Mucosa of descending colon (tissue), 3 donors: ENCODE results near the gene RPH3AL. TPM values are rescaled to one million over a fixed set of nuclear protein-coding genes. Genes with fewer than 3 reads are reported as not detected.
A peak's percentile ranks its signal among the peaks of the same experiment; 100 is the strongest.
"Not testable (repeated sequence)": the region's sequence is repeated elsewhere in the genome, so short reads cannot be mapped to it uniquely, and the experiment has no call there.

ENCODE experiments used
- ATAC-seq: fragments of 200-7000 bp; cut with Tn5 transposase; one replicate; pipeline ENCODE4 v1.9.1; 2020; ENCODE audit warnings: mild to moderate bottlenecking, moderate library complexity
- DNase-seq, 3 donors: peaks; one replicate each; pipeline ENCODE4 v3.0.0-alpha.2; 2020
- H3K36me3 ChIP-seq: fragments of 200-600 bp; one replicate; pipeline ENCODE4 v1.8.0; 2021; ENCODE audit warnings: low read depth, mild to moderate bottlenecking
- H3K4me1 ChIP-seq: fragments of 200-600 bp; one replicate; pipeline ENCODE4 v1.8.0; 2021; ENCODE audit warnings: low read depth, mild to moderate bottlenecking
- H3K4me3 ChIP-seq: fragments of 200-600 bp; one replicate; pipeline ENCODE4 v1.8.0; 2021; ENCODE audit warnings: mild to moderate bottlenecking
- H3K9me3 ChIP-seq: fragments of 200-600 bp; one replicate; pipeline ENCODE4 v1.8.0; 2021; ENCODE audit warnings: mild to moderate bottlenecking
- CTCF ChIP-seq: fragments of 200-600 bp; IDR thresholded peaks from one replicate; pipeline ENCODE4 v1.8.0; 2022; ENCODE audit warnings: antibody characterized with exemption, mild to moderate bottlenecking
- intact Hi-C, 2 donors: fragments of 100-400 bp; cut with DNase I in 1 of 2; cut with micrococcal nuclease in 1 of 2; formaldehyde crosslinking; loops; one replicate each; pipeline versions ENCODE4 v1.11.0 to v1.11.1; 2022; cut with DNase I, micrococcal nuclease
- total RNA-seq, 3 donors: library from RNA; stranded (reverse); fragmentation: NEBNext Ultra II Directional in 2 of 3; extraction: Animal tissue kit (Norgen Biotek cat#: 25700) in 2 of 3; gene quantifications; one replicate each; pipeline versions ENCODE4 v1.2.1 to v1.2.4, GENCODE V29; 2021 to 2023
- donor health status: DM: no; HTN: no; CAD: no; lungs with moderate emphysema.
- donor health status: DM: no; HTN: no; CAD: no.
- donor health status: DM: no; HTN: yes; CAD: no.

The RPH3AL gene
- total RNA-seq, 3 donors from 2014 or later: 24.0 to 44.1 (median 36.7) TPM

GRCh38 chr17:237406-237955 is 115.1 kb downstream of the RPH3AL start:
- intact Hi-C loops: no loop called here
- ATAC-seq: no peak
- DNase-seq: peak in 1 of 3 donors; percentile 27
- Histone ChIP-seq H3K4me1 (no peaks in the 10 kb centered on the region), H3K36me3 (no peaks in the 10 kb centered on the region), H3K9me3 (no peaks in the 10 kb centered on the region), H3K4me3 (no peak overlapping the region)
- TF ChIP-seq CTCF: no peak

GRCh38 chr17:236641-237405 is 115.8 kb downstream of the RPH3AL start:
- intact Hi-C loops: no loop called here
- TF ChIP-seq CTCF: no peak
- no peak for ATAC-seq
- no peaks in the 10 kb centered on the region for H3K36me3 ChIP-seq
- no peak overlapping the region for H3K4me3 ChIP-seq
- DNase-seq: peak in 1 of 3 donors; percentile 34
- H3K4me1 ChIP-seq: no peaks in the 10 kb centered on the region
- H3K9me3 ChIP-seq: no peaks in the 10 kb centered on the region

DNA sequence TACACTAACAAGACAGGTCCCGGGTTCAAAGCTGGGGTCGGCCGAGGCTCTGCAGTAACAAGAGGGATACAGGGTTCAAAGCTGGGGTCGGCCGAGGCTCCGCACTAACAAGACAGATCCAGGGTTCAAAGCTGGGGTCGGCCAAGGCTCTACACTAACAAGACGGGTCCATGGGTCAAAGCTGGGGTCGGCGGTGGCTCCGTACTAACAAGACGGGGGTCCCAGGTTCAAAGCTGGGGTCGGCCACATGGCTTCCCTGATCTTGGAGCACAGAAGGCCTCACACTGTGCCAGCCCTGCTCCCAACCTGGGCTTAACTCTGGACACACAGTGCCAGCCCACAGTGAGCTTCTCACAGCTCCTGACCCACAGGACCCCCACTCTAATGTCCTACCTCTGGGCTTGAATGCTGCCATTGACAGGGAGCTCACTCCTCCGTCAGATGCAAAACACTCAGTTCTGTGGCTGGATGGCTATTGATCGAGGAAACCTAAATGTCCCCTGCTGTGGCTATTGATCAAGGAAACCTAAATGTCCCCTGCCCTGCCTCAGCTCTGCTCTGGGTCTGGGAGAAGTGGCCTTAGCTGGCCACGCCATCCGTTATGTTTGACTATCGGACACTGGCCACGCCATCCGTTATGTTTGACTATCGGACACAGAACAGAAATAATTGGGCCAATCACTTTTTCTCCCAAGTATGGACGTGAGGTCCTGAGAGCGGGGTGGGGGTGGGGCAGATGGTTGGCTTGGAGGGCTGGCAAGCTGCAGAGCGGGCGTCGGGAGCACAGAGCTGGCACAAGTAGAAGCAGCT is 116.6 kb downstream of the RPH3AL start:
- TF ChIP-seq CTCF: no peak
- peak in 2 of 3 donors; percentile 14 to 49 for DNase-seq

GRCh38 chr17:234994-235830 is 117.4 kb downstream of the RPH3AL start:
- DNase-seq: peak in 2 of 3 donors; percentile 9 to 46
- H3K4me1 ChIP-seq, intact Hi-C loops, H3K4me3 ChIP-seq, ATAC-seq, H3K9me3 ChIP-seq, H3K36me3 ChIP-seq: not testable (repeated sequence)

More for the DNA sequence above, 116.6 kb downstream of the RPH3AL start:
- Histone ChIP-seq H3K36me3 (no peaks in the 10 kb centered on the region), H3K9me3 (no peaks in the 10 kb centered on the region), H3K4me1 (no peaks in the 10 kb centered on the region), H3K4me3 (no peak overlapping the region)
- intact Hi-C loops: no loop called here
- ATAC-seq: no peak

DNA sequence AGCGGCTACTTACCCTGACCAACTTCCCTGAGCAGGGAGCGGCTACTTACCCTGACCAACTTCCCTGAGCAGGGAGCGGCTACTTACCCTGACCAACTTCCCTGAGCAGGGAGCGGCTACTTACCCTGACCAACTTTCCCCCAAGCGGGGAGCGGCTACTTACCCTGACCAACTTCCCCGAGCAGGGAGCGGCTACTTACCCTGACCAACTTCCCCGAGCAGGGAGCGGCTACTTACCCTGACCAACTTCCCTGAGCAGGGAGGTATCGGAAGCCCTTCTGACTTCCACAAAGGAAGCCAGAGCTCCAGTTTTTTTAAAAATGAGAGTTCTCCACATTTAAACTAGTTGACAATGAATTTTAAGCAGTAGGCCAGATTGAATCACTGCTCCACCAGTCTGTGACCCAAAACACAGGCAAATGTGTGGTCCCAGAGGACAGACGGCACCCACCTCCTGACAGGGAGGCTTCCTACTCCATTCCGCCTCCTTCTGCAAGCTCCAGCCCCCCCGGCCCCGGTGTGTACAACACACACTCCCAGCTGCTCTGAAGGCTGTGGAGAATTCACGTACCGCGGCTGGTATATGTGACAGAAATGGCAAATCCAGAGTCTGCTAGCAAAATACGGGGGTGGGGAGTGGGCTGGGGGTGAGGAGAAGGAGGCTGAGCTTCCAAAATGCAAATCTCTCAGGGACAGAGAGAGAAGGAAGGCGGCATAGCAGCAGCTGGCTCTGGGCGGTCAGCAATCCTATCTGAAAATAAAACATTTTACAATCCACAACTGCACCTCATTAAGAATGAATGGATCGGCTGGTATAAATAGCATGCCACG is 118.2 kb downstream of the RPH3AL start:
- H3K36me3 ChIP-seq, H3K4me3 ChIP-seq, H3K9me3 ChIP-seq, intact Hi-C loops, H3K4me1 ChIP-seq: not testable (repeated sequence)
- peak in 2 of 3 donors; percentile 26 to 52 for DNase-seq
- ATAC-seq: peak; percentile 52
